Fibroblast of pulmonary artery (primary cell): ENCODE measurements around the gene ZC3H12A.

ENCODE experiments used
- DNase-seq: peaks from one replicate; pipeline ENCODE4 v3.0.0-alpha.2; 2010; ENCODE audit warnings: low read depth
- H3K4me3 ChIP-seq: replicated peaks from 2 replicates; pipeline ENCODE4 v1.5.1; 2011; ENCODE audit warnings: low read depth, mild to moderate bottlenecking, control low read depth, low read length, moderate library complexity
- TF ChIP-seq, protein P1 (sequence below): IDR thresholded peaks from 2 replicates; pipeline ENCODE4 v1.5.1; 2011; ENCODE audit warnings: mild to moderate bottlenecking, control low read depth, low read length, inconsistent platforms; ENCODE audit errors: missing control alignments

ZC3H12A gene

GRCh38 chr1:37480581-37481288 is 6.4 kb downstream of the ZC3H12A start:
- no peak overlapping the region for H3K4me3 ChIP-seq
- no peak for DNase-seq
- TF ChIP-seq, protein P1, sequence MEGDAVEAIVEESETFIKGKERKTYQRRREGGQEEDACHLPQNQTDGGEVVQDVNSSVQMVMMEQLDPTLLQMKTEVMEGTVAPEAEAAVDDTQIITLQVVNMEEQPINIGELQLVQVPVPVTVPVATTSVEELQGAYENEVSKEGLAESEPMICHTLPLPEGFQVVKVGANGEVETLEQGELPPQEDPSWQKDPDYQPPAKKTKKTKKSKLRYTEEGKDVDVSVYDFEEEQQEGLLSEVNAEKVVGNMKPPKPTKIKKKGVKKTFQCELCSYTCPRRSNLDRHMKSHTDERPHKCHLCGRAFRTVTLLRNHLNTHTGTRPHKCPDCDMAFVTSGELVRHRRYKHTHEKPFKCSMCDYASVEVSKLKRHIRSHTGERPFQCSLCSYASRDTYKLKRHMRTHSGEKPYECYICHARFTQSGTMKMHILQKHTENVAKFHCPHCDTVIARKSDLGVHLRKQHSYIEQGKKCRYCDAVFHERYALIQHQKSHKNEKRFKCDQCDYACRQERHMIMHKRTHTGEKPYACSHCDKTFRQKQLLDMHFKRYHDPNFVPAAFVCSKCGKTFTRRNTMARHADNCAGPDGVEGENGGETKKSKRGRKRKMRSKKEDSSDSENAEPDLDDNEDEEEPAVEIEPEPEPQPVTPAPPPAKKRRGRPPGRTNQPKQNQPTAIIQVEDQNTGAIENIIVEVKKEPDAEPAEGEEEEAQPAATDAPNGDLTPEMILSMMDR, result no peak

GRCh38 chr1:37481289-37482003 is 7.1 kb downstream of the ZC3H12A start:
- H3K4me3 ChIP-seq, result no peak overlapping the region
- DNase-seq, result no peak
- TF ChIP-seq, protein P1, result no peak

- DNase-seq, result no peak
- TF ChIP-seq, protein P1, result no peak
- no peak overlapping the region for H3K4me3 ChIP-seq
Measured at GRCh38 chr1:37482004-37482785, 7.8 kb downstream of the ZC3H12A start.

DNA sequence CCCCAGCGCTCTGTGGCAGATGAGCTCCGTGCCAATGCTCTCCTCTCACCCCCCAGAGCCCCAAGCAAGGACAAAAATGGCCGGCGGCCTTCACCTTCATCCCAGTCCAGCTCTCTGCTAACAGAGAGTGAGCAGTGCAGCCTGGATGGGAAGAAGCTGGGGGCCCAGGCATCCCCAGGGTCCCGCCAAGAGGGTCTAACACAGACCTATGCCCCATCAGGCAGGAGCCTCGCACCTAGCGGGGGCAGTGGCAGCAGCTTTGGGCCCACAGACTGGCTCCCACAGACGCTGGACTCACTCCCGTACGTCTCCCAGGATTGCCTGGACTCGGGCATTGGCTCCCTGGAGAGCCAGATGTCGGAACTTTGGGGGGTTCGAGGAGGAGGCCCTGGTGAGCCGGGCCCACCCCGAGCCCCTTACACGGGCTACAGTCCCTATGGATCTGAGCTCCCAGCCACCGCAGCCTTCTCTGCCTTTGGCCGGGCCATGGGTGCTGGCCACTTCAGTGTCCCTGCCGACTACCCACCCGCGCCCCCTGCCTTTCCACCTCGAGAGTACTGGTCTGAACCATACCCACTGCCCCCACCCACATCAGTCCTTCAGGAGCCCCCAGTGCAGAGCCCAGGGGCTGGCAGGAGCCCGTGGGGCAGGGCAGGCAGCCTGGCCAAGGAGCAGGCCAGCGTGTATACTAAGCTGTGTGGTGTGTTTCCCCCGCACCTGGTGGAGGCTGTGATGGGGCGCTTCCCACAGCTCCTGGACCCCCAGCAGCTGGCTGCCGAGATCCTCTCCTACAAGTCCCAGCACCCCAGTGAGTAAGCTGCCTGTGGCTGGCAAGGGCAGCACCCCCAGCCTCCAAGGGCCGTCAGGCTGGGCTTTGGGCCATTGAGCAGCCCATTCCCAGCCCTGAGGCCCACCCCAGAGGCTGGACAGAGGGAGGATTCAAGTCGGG is 8.7 kb downstream of the ZC3H12A start:
- no peak overlapping the region for H3K4me3 ChIP-seq
- TF ChIP-seq, protein P1, result no peak
- no peak for DNase-seq

DNA sequence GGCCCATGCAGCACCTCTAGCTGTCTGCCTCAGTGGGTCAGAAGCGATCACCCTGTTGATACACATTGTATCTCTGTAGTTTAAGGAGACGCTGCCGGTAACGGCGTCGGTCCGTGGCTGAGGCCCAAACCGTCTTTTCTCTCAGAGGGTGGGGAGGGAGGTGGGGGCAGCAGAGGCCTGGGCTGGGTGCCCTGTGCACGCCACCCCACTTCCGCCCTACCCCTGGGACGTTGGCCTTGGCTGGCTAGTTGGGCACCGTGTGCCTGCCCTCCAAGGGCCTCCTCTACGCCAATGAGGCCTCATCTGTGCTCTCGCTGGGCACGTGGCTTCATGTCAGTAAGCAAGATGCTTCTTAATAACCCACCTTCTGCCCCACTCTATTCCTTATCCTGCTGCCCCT is 9.4 kb downstream of the ZC3H12A start:
- no peak for DNase-seq
- H3K4me3 ChIP-seq, result no peak overlapping the region
- TF ChIP-seq, protein P1, result no peak
